Parathyroid adenoma (tissue), 2 donors: ENCODE measurements around the gene PPM1L.

ENCODE experiments used
- H2AFZ ChIP-seq: fragments of 300-600 bp; sonication (generic); one replicate; pipeline ENCODE4 v1.7.0; 2017; ENCODE audit warnings: antibody characterized with exemption, mild to moderate bottlenecking
- H3K27ac ChIP-seq: fragments of 300-600 bp; sonication (generic); one replicate; pipeline ENCODE4 v1.7.0; 2017
- H3K27me3 ChIP-seq: fragments of 300-600 bp; sonication (generic); one replicate; pipeline ENCODE4 v1.7.0; 2017; ENCODE audit warnings: low read length; ENCODE audit not compliant: control insufficient read depth, insufficient read depth
- H3K36me3 ChIP-seq: fragments of 300-600 bp; sonication (generic); one replicate; pipeline ENCODE4 v1.7.0; 2017; ENCODE audit warnings: low read length; ENCODE audit not compliant: control insufficient read depth, insufficient read depth
- H3K4me1 ChIP-seq: fragments of 300-600 bp; sonication (generic); one replicate; pipeline ENCODE4 v1.7.0; 2017; ENCODE audit warnings: control low read depth
- H3K4me2 ChIP-seq: fragments of 300-600 bp; sonication (generic); one replicate; pipeline ENCODE4 v1.7.0; 2017; ENCODE audit warnings: low read length
- H3K4me3 ChIP-seq: fragments of 300-600 bp; sonication (generic); one replicate; pipeline ENCODE4 v1.7.0; 2017; ENCODE audit warnings: low read depth, low read length
- H3K79me2 ChIP-seq: fragments of 300-600 bp; sonication (generic); one replicate; pipeline ENCODE4 v1.7.0; 2017; ENCODE audit warnings: control low read depth
- H3K9ac ChIP-seq: fragments of 300-600 bp; sonication (generic); one replicate; pipeline ENCODE4 v1.7.0; 2017; ENCODE audit warnings: mild to moderate bottlenecking
- H3K9me3 ChIP-seq: fragments of 300-600 bp; sonication (generic); one replicate; pipeline ENCODE4 v1.7.0; 2017; ENCODE audit warnings: low read length; ENCODE audit not compliant: control insufficient read depth
- CTCF ChIP-seq: fragments of 300-600 bp; sonication (generic); IDR thresholded peaks from one replicate; pipeline ENCODE4 v1.7.0; 2017; ENCODE audit warnings: antibody characterized with exemption, mild to moderate bottlenecking
- donor health status: primary hyperparathyroidism.

PPM1L gene

DNA sequence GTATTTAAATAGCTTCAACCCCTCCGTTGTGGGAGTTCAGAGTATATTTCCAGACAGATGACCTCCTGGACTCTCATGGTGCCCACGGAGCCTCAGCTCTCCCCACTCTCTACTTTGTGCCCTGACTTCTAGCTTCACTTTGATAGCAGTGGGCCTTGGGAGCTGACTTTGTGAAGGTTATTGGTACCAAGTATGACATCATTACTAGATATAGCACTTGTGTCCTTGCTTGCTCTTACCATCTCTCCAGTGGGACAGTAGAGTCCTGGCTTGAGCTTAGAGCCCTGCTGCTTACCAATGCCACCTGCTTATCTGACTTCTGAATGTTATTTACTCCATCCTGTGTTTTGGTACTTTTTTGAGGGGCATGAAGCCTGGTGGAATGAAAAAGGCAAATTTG, 53.4 kb downstream of the PPM1L start:
- no peaks in the 10 kb centered on the region for H3K9me3 ChIP-seq
- no peak overlapping the region for H2AFZ ChIP-seq
- no peak overlapping the region for H3K9ac ChIP-seq
- TF ChIP-seq CTCF, result no peak
- H3K27me3 ChIP-seq, result no peaks in the 10 kb centered on the region
- peaks cover 28% of the 10 kb centered on the region for H3K79me2 ChIP-seq
- H3K4me2 ChIP-seq, result no peak overlapping the region
- H3K27ac ChIP-seq, result peak overlapping the region; percentile 77
- H3K36me3 ChIP-seq, result no peaks in the 10 kb centered on the region
- H3K4me1 ChIP-seq, result peaks cover 74% of the 10 kb centered on the region
- H3K4me3 ChIP-seq, result no peak overlapping the region

DNA sequence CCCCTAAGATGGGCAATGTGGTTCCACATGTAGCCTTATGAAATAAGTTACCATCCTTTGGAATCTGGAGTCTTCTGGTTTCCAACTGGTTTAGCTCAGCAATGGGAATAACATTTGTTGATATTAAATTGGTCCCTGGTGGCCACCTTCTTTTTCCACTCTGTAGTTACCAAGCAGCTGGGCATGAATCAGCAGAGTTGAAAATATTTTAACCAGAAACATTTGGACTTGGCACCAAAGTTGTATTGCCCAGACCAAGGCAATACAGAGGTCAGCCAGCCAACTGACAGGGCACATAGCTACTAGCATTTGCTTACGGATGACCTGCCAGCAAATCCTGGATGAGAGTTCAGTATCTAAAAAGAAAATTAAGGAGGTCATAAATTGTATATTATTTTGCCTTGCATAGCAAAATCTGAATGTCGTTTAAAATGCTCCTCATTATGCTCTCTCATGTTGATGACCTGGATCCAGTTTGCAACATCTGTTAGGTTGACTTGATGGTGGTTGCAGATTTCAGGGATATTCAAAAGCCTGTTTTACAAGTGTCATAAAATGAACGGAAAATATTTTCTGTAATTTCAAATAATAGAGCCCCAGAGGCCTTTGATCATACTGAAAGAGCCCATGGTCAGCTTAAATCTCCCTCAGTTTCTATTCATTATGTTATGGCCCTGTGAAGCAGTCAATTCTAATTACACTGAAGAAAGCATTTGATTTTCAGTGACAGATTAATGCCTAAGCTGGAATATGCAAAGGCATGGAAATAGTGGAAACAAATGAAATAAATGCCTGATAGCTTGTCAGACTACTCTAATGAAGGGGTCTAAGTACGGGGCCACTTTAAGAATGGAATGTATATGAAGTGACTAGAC, 54.6 kb downstream of the PPM1L start:
- Histone ChIP-seq H3K9ac (no peak overlapping the region), H3K4me2 (no peak overlapping the region), H3K4me3 (no peak overlapping the region), H3K27ac (peak overlapping the region; percentile 77), H2AFZ (no peak overlapping the region), H3K27me3 (no peaks in the 10 kb centered on the region), H3K4me1 (peaks cover 64% of the 10 kb centered on the region), H3K9me3 (no peaks in the 10 kb centered on the region), H3K79me2 (peaks cover 31% of the 10 kb centered on the region), H3K36me3 (no peaks in the 10 kb centered on the region)
- no peak for TF ChIP-seq CTCF

GRCh38 chr3:160811237-160811548, 55.2 kb downstream of the PPM1L start:
- Histone ChIP-seq H3K36me3 (no peaks in the 10 kb centered on the region), H3K4me3 (no peak overlapping the region), H3K79me2 (peaks cover 26% of the 10 kb centered on the region), H3K9ac (no peak overlapping the region), H3K4me1 (peaks cover 58% of the 10 kb centered on the region), H3K4me2 (no peak overlapping the region), H3K9me3 (no peaks in the 10 kb centered on the region), H3K27ac (peak overlapping the region; percentile 77), H2AFZ (no peak overlapping the region), H3K27me3 (no peaks in the 10 kb centered on the region)
- no peak for TF ChIP-seq CTCF

DNA sequence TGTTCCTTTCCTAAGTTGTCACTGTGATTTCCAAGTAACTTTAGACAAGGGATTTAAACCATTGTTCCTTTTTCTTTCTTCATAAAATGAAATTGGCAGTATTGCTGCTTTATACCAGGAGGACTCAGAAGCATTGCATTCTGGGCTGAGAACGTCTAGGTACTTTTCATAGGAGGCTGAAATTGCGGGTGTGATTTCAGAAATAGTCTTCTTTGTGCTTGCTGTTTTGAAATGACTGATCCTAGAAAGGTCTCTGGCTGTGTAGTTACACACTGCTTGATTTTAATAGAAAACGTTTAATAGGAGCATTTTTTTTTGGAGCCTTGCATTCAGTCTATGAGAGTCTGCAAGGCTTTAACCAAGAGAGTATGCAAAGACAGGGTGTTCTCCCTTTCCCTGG, 56.3 kb downstream of the PPM1L start:
- peak overlapping the region; percentile 77 for H3K27ac ChIP-seq
- H2AFZ ChIP-seq, result no peak overlapping the region
- H3K4me3 ChIP-seq, result no peak overlapping the region
- H3K4me1 ChIP-seq, result peaks cover 52% of the 10 kb centered on the region
- no peaks in the 10 kb centered on the region for H3K27me3 ChIP-seq
- H3K79me2 ChIP-seq, result peaks cover 24% of the 10 kb centered on the region
- no peaks in the 10 kb centered on the region for H3K9me3 ChIP-seq
- no peak overlapping the region for H3K9ac ChIP-seq
- H3K36me3 ChIP-seq, result no peaks in the 10 kb centered on the region
- no peak overlapping the region for H3K4me2 ChIP-seq
- TF ChIP-seq CTCF, result no peak

- no peaks in the 10 kb centered on the region for H3K36me3 ChIP-seq
- H3K4me3 ChIP-seq, result no peak overlapping the region
- peaks cover 29% of the 10 kb centered on the region for H3K79me2 ChIP-seq
- no peak overlapping the region for H3K27ac ChIP-seq
- H3K27me3 ChIP-seq, result no peaks in the 10 kb centered on the region
- no peak overlapping the region for H2AFZ ChIP-seq
- peaks cover 25% of the 10 kb centered on the region for H3K4me1 ChIP-seq
- H3K4me2 ChIP-seq, result no peak overlapping the region
- no peak for TF ChIP-seq CTCF
- H3K9me3 ChIP-seq, result no peaks in the 10 kb centered on the region
- no peak overlapping the region for H3K9ac ChIP-seq
Measured at GRCh38 chr3:160815280-160815679, 59.2 kb downstream of the PPM1L start.
